Hepatocyte (in vitro differentiated cells): ENCODE data around the gene INSR. TPM values are rescaled to one million over a fixed set of nuclear protein-coding genes. Genes with fewer than 3 reads are reported as not detected.

Source experiments
- DNase-seq: peaks from one replicate; pipeline ENCODE4 v3.0.0-alpha.2; 2016; ENCODE audit warnings: low spot score
- H2AFZ ChIP-seq: fragments of 200-600 bp; sonication (generic); 2 replicates; pipeline ENCODE4 v1.6.0; 2016; ENCODE audit warnings: antibody characterized with exemption, mild to moderate bottlenecking
- H3K27ac ChIP-seq: fragments of 200-600 bp; sonication (generic); 2 replicates; pipeline ENCODE4 v1.5.1; 2016; ENCODE audit warnings: mild to moderate bottlenecking
- H3K27me3 ChIP-seq: fragments of 200-600 bp; sonication (generic); 2 replicates; pipeline ENCODE4 v1.6.1; 2016
- H3K36me3 ChIP-seq: fragments of 200-600 bp; sonication (generic); replicated peaks from 2 replicates; pipeline ENCODE4 v1.5.1; 2016; ENCODE audit warnings: low read depth; ENCODE audit not compliant: insufficient read depth
- H3K4me1 ChIP-seq: fragments of 200-600 bp; sonication (generic); 2 replicates; pipeline ENCODE4 v1.5.1; 2016; ENCODE audit warnings: mild to moderate bottlenecking, moderate library complexity; ENCODE audit not compliant: insufficient read depth
- H3K4me2 ChIP-seq: fragments of 200-600 bp; sonication (generic); 2 replicates; pipeline ENCODE4 v1.6.0; 2016
- H3K4me3 ChIP-seq: fragments of 200-600 bp; sonication (generic); 2 replicates; pipeline ENCODE4 v1.5.1; 2016; ENCODE audit warnings: mild to moderate bottlenecking
- H3K79me2 ChIP-seq: fragments of 200-600 bp; sonication (generic); 2 replicates; pipeline ENCODE4 v1.6.0; 2017; ENCODE audit warnings: mild to moderate bottlenecking
- H3K9me2 ChIP-seq: fragments of 200-600 bp; sonication (generic); replicated peaks from 2 replicates; pipeline ENCODE4 v1.6.0; 2017; ENCODE audit warnings: mild to moderate bottlenecking; ENCODE audit not compliant: insufficient read depth
- H3K9me3 ChIP-seq: fragments of 200-600 bp; sonication (generic); 2 replicates; pipeline ENCODE4 v1.5.1; 2016; ENCODE audit warnings: low read depth, mild to moderate bottlenecking
- H4K20me1 ChIP-seq: fragments of 200-600 bp; sonication (generic); 2 replicates; pipeline ENCODE4 v1.6.0; 2016; ENCODE audit warnings: mild to moderate bottlenecking; ENCODE audit not compliant: insufficient read depth, poor library complexity, severe bottlenecking
- EZH2 ChIP-seq: fragments of 200-600 bp; sonication (generic); IDR thresholded peaks from 2 replicates; pipeline ENCODE4 v1.6.1; 2016; ENCODE audit warnings: antibody characterized with exemption, mild to moderate bottlenecking, borderline replicate concordance
- EZH2phosphoT487 ChIP-seq: fragments of 200-600 bp; sonication (generic); IDR thresholded peaks from one replicate; pipeline ENCODE4 v1.6.1; 2018; ENCODE audit warnings: antibody characterized with exemption, mild to moderate bottlenecking, low read depth, moderate library complexity; ENCODE audit not compliant: unreplicated experiment, severe bottlenecking
- WGBS: methylation state at CpG from one replicate; pipeline ENCODE4 v1.1.6; 2016; ENCODE audit warnings: low lambda C conversion rate; ENCODE audit errors: missing lambda C conversion rate; 5-methylcytosine and 5-hydroxymethylcytosine counted together
- polyA plus RNA-seq: library from polyadenylated mRNA; unstranded; fragments of >200 nt; fragmentation: Nextera tagmentation; extraction: Ambion mirVana; gene quantifications from 2 replicates; pipeline ENCODE4 v1.2.1, GENCODE V29; 2016
- total RNA-seq: library from RNA; depleted of rRNA; stranded (reverse); fragments of >200 nt; gene quantifications from 2 replicates; pipeline ENCODE4 v1.2.3, GENCODE V29; 2014
- TF ChIP-seq, protein P1 (sequence below): fragments of 200-600 bp; sonication (generic); IDR thresholded peaks from 2 replicates; pipeline ENCODE4 v1.5.1; 2016; ENCODE audit warnings: antibody characterized with exemption, mild to moderate bottlenecking; ENCODE audit not compliant: poor library complexity

INSR gene
- total and polyA plus RNA-seq, 2 experiments from 2014 or later: 17.0 to 59.0 TPM

GRCh38 chr19:7142771-7143170 is 151.4 kb downstream of the INSR start:
- peaks cover 4% of the 10 kb centered on the region for H3K36me3 ChIP-seq
- peaks cover 5% of the 10 kb centered on the region for H3K9me3 ChIP-seq
- H2AFZ ChIP-seq: no peak overlapping the region
- no peak overlapping the region for H3K27ac ChIP-seq
- TF ChIP-seq EZH2: no peak
- no peak for TF ChIP-seq EZH2phosphoT487
- TF ChIP-seq, protein P1, sequence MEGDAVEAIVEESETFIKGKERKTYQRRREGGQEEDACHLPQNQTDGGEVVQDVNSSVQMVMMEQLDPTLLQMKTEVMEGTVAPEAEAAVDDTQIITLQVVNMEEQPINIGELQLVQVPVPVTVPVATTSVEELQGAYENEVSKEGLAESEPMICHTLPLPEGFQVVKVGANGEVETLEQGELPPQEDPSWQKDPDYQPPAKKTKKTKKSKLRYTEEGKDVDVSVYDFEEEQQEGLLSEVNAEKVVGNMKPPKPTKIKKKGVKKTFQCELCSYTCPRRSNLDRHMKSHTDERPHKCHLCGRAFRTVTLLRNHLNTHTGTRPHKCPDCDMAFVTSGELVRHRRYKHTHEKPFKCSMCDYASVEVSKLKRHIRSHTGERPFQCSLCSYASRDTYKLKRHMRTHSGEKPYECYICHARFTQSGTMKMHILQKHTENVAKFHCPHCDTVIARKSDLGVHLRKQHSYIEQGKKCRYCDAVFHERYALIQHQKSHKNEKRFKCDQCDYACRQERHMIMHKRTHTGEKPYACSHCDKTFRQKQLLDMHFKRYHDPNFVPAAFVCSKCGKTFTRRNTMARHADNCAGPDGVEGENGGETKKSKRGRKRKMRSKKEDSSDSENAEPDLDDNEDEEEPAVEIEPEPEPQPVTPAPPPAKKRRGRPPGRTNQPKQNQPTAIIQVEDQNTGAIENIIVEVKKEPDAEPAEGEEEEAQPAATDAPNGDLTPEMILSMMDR: no peak
- no peaks in the 10 kb centered on the region for H4K20me1 ChIP-seq
- no peaks in the 10 kb centered on the region for H3K4me1 ChIP-seq
- no peaks in the 10 kb centered on the region for H3K9me2 ChIP-seq
- H3K27me3 ChIP-seq: no peaks in the 10 kb centered on the region
- no peaks in the 10 kb centered on the region for H3K79me2 ChIP-seq
- H3K4me3 ChIP-seq: no peak overlapping the region
- H3K4me2 ChIP-seq: no peak overlapping the region
- no peak for DNase-seq
- WGBS: 98% methylated on average over 22 of the region's 22 CpGs

- Histone ChIP-seq H3K36me3 (peaks cover 4% of the 10 kb centered on the region), H3K4me2 (no peak overlapping the region), H3K9me2 (no peaks in the 10 kb centered on the region), H3K9me3 (no peaks in the 10 kb centered on the region), H3K79me2 (no peaks in the 10 kb centered on the region), H3K4me1 (peaks cover 3% of the 10 kb centered on the region), H3K27me3 (no peaks in the 10 kb centered on the region), H2AFZ (no peak overlapping the region), H3K4me3 (no peak overlapping the region), H3K27ac (no peak overlapping the region), H4K20me1 (no peaks in the 10 kb centered on the region)
- no peak for DNase-seq
- TF ChIP-seq, protein P1: no peak
- TF ChIP-seq EZH2phosphoT487: no peak
- no peak for TF ChIP-seq EZH2
- WGBS: 90% methylated on average over 2 of the region's 2 CpGs
These were observed 154.1 kb downstream of the INSR start for GRCh38 chr19:7140137-7140536.

DNA sequence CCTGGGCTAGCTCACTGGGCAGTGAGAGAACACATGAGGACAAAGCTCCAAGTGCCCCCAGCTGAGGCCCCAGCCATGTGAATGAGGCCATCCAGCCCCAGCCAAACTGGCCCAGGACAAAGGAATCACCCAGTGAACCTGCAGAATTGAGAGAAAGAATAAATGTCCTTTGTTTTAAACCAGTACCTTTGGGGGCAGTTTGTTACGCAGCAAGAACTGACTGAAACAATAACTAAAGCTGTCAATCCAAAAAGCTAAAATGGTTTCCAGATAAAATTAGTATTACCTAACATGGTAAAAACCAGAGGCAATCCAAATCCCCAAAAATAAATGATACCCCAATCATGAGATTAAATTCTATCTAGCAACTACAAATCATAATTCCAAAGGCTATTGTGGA is 155.1 kb downstream of the INSR start:
- no peak overlapping the region for H3K4me3 ChIP-seq
- no peak overlapping the region for H3K27ac ChIP-seq
- no peaks in the 10 kb centered on the region for H3K27me3 ChIP-seq
- H3K9me3 ChIP-seq: no peaks in the 10 kb centered on the region
- no peaks in the 10 kb centered on the region for H3K9me2 ChIP-seq
- no peaks in the 10 kb centered on the region for H4K20me1 ChIP-seq
- no peaks in the 10 kb centered on the region for H3K79me2 ChIP-seq
- DNase-seq: no peak
- H3K4me1 ChIP-seq: peaks cover 3% of the 10 kb centered on the region
- no peak for TF ChIP-seq EZH2
- no peak for TF ChIP-seq EZH2phosphoT487
- TF ChIP-seq, protein P1: no peak
- H2AFZ ChIP-seq: no peak overlapping the region
- H3K36me3 ChIP-seq: peaks cover 4% of the 10 kb centered on the region
- no peak overlapping the region for H3K4me2 ChIP-seq
- 97% methylated on average over 1 of the region's 1 CpG for WGBS

- Histone ChIP-seq H3K27ac (no peak overlapping the region), H3K4me2 (no peak overlapping the region), H3K9me2 (no peaks in the 10 kb centered on the region), H3K27me3 (no peaks in the 10 kb centered on the region), H3K4me3 (no peak overlapping the region), H3K36me3 (peaks cover 4% of the 10 kb centered on the region), H3K79me2 (no peaks in the 10 kb centered on the region), H2AFZ (no peak overlapping the region), H3K9me3 (no peaks in the 10 kb centered on the region), H3K4me1 (peaks cover 3% of the 10 kb centered on the region), H4K20me1 (no peaks in the 10 kb centered on the region)
- no peak for DNase-seq
- TF ChIP-seq, protein P1: no peak
- no peak for TF ChIP-seq EZH2phosphoT487
- no peak for TF ChIP-seq EZH2
- 100% methylated on average over 1 of the region's 1 CpG for WGBS
These were observed 155.8 kb downstream of the INSR start for GRCh38 chr19:7138402-7138801.
